PC-9 (cell line): Measurements from ENCODE around the gene TCF12. TPM values are rescaled to one million over a fixed set of nuclear protein-coding genes. Genes with fewer than 3 reads are reported as not detected.

Experiments
- BruUV-seq: library from RNA; stranded (reverse); fragments of 400-500 nt; replicated peaks from 2 replicates; lab custom pipeline; 2021; lab: Mats Ljungman, UMichigan
- CTCF ChIA-PET: fragments of 300-600 bp; sonication (Branson Sonifier 250); formaldehyde crosslinking; loops from one replicate; lab custom pipeline; 2022; ENCODE audit warnings: antibody characterized with exemption; lab: Charles Lee
- POLR2A ChIA-PET: fragments of 300-600 bp; sonication (Branson Sonifier 250); formaldehyde crosslinking; loops from one replicate; lab custom pipeline; 2022; ENCODE audit warnings: antibody characterized with exemption; ENCODE audit not compliant: unreplicated experiment; lab: Charles Lee
- DNase-seq, 2 experiments: peaks; one replicate each; pipeline versions ENCODE4 v3.0.0 to v3.0.0-alpha.2; 2015 to 2022; ENCODE audit warnings: mixed read lengths in 1 of 2
- H2AFZ ChIP-seq: fragments of 200-600 bp; sonication (generic); 2 replicates; pipeline ENCODE4 v1.8.1; 2017; ENCODE audit warnings: antibody characterized with exemption
- H3F3A ChIP-seq: fragments of 200-600 bp; sonication (generic); 2 replicates; pipeline ENCODE4 v1.8.1; 2017; ENCODE audit warnings: antibody characterized with exemption, mild to moderate bottlenecking, low read depth; ENCODE audit not compliant: insufficient read depth
- H3K27ac ChIP-seq: fragments of 200-600 bp; sonication (generic); 2 replicates; pipeline ENCODE4 v1.6.1; 2016; ENCODE audit warnings: mixed run types
- H3K27me3 ChIP-seq: fragments of 200-600 bp; sonication (generic); 2 replicates; pipeline ENCODE4 v1.6.1; 2016; ENCODE audit warnings: low read depth, mixed run types; ENCODE audit not compliant: insufficient read depth
- H3K36me3 ChIP-seq: fragments of 200-600 bp; sonication (generic); 2 replicates; pipeline ENCODE4 v1.6.1; 2016; ENCODE audit warnings: low read depth, mixed run types
- H3K4me1 ChIP-seq: fragments of 200-600 bp; sonication (generic); replicated peaks from 2 replicates; pipeline ENCODE4 v1.6.1; 2016; ENCODE audit warnings: mixed run types; ENCODE audit not compliant: insufficient read depth
- H3K4me2 ChIP-seq: fragments of 200-600 bp; sonication (generic); 2 replicates; pipeline ENCODE4 v1.6.1; 2017; ENCODE audit warnings: mixed run types
- H3K4me3 ChIP-seq: fragments of 200-600 bp; sonication (generic); 2 replicates; pipeline ENCODE4 v1.6.1; 2016; ENCODE audit warnings: mixed run types
- H3K79me2 ChIP-seq: fragments of 200-600 bp; sonication (generic); 2 replicates; pipeline ENCODE4 v1.6.1; 2017; ENCODE audit warnings: low read depth, mixed run types
- H3K9me2 ChIP-seq: fragments of 200-600 bp; sonication (generic); 2 replicates; pipeline ENCODE4 v1.8.1; 2017; ENCODE audit warnings: mild to moderate bottlenecking; ENCODE audit not compliant: insufficient read depth
- H3K9me3 ChIP-seq: fragments of 200-600 bp; sonication (generic); 2 replicates; pipeline ENCODE4 v1.8.1; 2016; ENCODE audit warnings: low read depth; ENCODE audit not compliant: insufficient read depth
- H4K20me1 ChIP-seq: fragments of 200-600 bp; sonication (generic); 2 replicates; pipeline ENCODE4 v1.8.1; 2017; ENCODE audit not compliant: insufficient read depth
- CTCF ChIP-seq: fragments of 200-600 bp; sonication (generic); conservative IDR thresholded peaks from 2 replicates; pipeline ENCODE4 v1.6.1; 2017; ENCODE audit warnings: mixed run types, antibody characterized with exemption, mild to moderate bottlenecking, moderate library complexity
- EZH2 ChIP-seq: fragments of 200-600 bp; sonication (generic); IDR thresholded peaks from 2 replicates; pipeline ENCODE4 v1.8.0; 2017; ENCODE audit warnings: antibody characterized with exemption, low read depth
- intact Hi-C: fragments of 100-400 bp; cut with micrococcal nuclease; formaldehyde crosslinking; loops from one replicate; pipeline ENCODE4 v1.10.0; 2022; ENCODE audit not compliant: unreplicated experiment
- total RNA-seq: library from RNA; stranded (reverse); gene quantifications from 2 replicates; pipeline ENCODE4 v1.2.3, GENCODE V29; 2021

Gene TCF12
- total RNA-seq, 1 experiment from 2014 or later = 60.1 TPM

GRCh38 chr15:57272771-57273357, 354.4 kb downstream of the TCF12 start:
- no peak overlapping the region for H3K4me2 ChIP-seq

GRCh38 chr15:57273402-57273801, 355.0 kb downstream of the TCF12 start:
- POLR2A ChIA-PET = no interaction called here
- no peak for TF ChIP-seq CTCF
- no peak for TF ChIP-seq EZH2
- Histone ChIP-seq H3K36me3 (no peaks in the 10 kb centered on the region), H3K4me1 (no peaks in the 10 kb centered on the region), H3K79me2 (no peaks in the 10 kb centered on the region), H3K4me3 (no peak overlapping the region), H3K4me2 (no peak overlapping the region), H3K9me3 (no peaks in the 10 kb centered on the region), H3K9me2 (no peaks in the 10 kb centered on the region), H2AFZ (no peak overlapping the region), H3K27ac (no peak overlapping the region), H3K27me3 (no peaks in the 10 kb centered on the region), H3F3A (no peaks in the 10 kb centered on the region), H4K20me1 (no peaks in the 10 kb centered on the region)
- CTCF ChIA-PET = no interaction called here
- BruUV-seq = no TSS peak
- intact Hi-C loops = no loop called here
- DNase-seq = no peak

More at GRCh38 chr15:57272771-57273357, 354.4 kb downstream of the TCF12 start:
- DNase-seq = no peak
- H3K9me2 ChIP-seq = no peaks in the 10 kb centered on the region
- no peaks in the 10 kb centered on the region for H3F3A ChIP-seq
- intact Hi-C loops = no loop called here
- H3K27ac ChIP-seq = no peak overlapping the region
- H3K4me1 ChIP-seq = no peaks in the 10 kb centered on the region
- H3K27me3 ChIP-seq = no peaks in the 10 kb centered on the region
- H4K20me1 ChIP-seq = no peaks in the 10 kb centered on the region
- BruUV-seq = no TSS peak
- no peak overlapping the region for H2AFZ ChIP-seq
- H3K4me3 ChIP-seq = no peak overlapping the region
- no peaks in the 10 kb centered on the region for H3K36me3 ChIP-seq
- no peak for TF ChIP-seq CTCF
- TF ChIP-seq EZH2 = no peak
- H3K79me2 ChIP-seq = no peaks in the 10 kb centered on the region
- CTCF ChIA-PET = no interaction called here
- POLR2A ChIA-PET = no interaction called here
- no peaks in the 10 kb centered on the region for H3K9me3 ChIP-seq

- H3K9me2 ChIP-seq = no peaks in the 10 kb centered on the region
- ChIA-PET POLR2A (no interaction called here), CTCF (no interaction called here)
- H3K9me3 ChIP-seq = no peaks in the 10 kb centered on the region
- no peaks in the 10 kb centered on the region for H4K20me1 ChIP-seq
- H3K4me3 ChIP-seq = no peak overlapping the region
- H3K27ac ChIP-seq = no peak overlapping the region
- H3K27me3 ChIP-seq = no peaks in the 10 kb centered on the region
- H3K4me2 ChIP-seq = no peak overlapping the region
- TF ChIP-seq EZH2 (no peak), CTCF (no peak)
- BruUV-seq = no TSS peak
- H3K4me1 ChIP-seq = no peaks in the 10 kb centered on the region
- H3K79me2 ChIP-seq = no peaks in the 10 kb centered on the region
- H3K36me3 ChIP-seq = no peaks in the 10 kb centered on the region
- no peak overlapping the region for H2AFZ ChIP-seq
- intact Hi-C loops = no loop called here
- H3F3A ChIP-seq = no peaks in the 10 kb centered on the region
- no peak for DNase-seq
These were observed 360.0 kb downstream of the TCF12 start for GRCh38 chr15:57278439-57278838.
